ENCODE data around the gene ALOX5AP.

GRCh38 chr13:30722361-30722760 is 13.0 kb upstream of the ALOX5AP start:
- TF ChIP-seq CTCF (IDR thresholded peaks at IDR 0.05; ENCODE audit: insufficient read depth, low read length) (no peak), GABPA (IDR thresholded peaks at IDR 0.05; ENCODE audit: low read depth) (no peak)
